Middle frontal gyrus (tissue), 1 donor: Measurements from ENCODE around the gene LPCAT3.

Source experiments
- DNase-seq: peaks from one replicate; pipeline ENCODE4 v3.0.0-alpha.2; 2015; ENCODE audit warnings: low spot score; ENCODE audit errors: extremely low spot score

The LPCAT3 gene

DNA sequence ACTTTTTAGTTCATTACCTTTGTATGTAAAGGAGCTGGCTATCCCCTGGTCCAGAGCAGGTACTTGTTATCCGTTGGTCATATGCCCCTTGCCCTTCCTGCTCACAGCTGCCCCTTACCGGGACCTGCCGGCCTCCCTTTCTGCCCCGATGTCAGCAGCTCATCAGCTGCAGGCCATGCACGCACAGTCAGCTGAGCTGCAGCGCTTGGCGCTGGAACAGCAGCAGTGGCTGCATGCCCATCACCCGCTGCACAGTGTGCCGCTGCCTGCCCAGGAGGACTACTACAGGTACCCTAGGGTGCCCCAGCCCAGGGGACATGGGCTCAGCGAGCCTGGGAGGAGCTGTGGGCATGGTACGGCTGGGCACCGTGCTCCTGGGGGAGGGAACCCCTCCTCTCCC, 77.0 kb downstream of the LPCAT3 start:
- DNase-seq, result no peak

DNA sequence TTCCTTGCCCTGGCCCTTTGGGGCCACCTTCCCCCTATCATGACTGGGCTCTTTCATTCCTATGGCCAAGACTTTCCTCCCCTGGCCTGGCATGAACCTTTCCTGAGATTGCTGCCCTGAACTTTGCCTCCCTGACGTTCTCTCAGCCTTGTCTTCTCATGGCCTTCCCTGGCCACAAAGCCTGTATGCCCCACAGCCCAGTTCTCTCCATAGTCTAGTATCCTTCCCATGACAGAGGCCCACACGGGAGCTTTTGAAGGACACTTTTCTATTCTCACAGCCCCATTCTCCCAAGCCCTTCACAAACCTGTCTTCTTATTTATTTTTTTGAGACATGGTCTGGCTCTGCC, 79.1 kb downstream of the LPCAT3 start:
- no peak for DNase-seq

DNA sequence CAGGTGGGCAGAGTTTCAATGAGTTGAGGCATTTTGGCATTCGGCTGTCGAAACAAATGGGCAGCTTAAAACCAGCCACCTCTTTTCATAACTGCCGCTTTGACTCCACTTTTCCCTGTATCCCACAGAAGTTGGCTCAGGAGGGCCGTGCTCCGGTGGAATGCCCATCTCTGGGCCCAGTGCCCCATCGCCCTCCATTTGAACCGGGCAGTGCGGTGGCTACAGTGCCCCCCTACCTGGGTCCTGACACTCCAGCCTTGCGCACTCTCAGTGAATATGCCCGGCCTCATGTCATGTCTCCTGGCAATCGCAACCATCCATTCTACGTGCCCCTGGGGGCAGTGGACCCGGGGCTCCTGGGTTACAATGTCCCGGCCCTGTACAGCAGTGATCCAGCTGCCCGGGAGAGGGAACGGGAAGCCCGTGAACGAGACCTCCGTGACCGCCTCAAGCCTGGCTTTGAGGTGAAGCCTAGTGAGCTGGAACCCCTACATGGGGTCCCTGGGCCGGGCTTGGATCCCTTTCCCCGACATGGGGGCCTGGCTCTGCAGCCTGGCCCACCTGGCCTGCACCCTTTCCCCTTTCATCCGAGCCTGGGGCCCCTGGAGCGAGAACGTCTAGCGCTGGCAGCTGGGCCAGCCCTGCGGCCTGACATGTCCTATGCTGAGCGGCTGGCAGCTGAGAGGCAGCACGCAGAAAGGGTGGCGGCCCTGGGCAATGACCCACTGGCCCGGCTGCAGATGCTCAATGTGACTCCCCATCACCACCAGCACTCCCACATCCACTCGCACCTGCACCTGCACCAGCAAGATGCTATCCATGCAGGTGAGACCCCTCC, 79.7 kb downstream of the LPCAT3 start:
- DNase-seq, result no peak

DNA sequence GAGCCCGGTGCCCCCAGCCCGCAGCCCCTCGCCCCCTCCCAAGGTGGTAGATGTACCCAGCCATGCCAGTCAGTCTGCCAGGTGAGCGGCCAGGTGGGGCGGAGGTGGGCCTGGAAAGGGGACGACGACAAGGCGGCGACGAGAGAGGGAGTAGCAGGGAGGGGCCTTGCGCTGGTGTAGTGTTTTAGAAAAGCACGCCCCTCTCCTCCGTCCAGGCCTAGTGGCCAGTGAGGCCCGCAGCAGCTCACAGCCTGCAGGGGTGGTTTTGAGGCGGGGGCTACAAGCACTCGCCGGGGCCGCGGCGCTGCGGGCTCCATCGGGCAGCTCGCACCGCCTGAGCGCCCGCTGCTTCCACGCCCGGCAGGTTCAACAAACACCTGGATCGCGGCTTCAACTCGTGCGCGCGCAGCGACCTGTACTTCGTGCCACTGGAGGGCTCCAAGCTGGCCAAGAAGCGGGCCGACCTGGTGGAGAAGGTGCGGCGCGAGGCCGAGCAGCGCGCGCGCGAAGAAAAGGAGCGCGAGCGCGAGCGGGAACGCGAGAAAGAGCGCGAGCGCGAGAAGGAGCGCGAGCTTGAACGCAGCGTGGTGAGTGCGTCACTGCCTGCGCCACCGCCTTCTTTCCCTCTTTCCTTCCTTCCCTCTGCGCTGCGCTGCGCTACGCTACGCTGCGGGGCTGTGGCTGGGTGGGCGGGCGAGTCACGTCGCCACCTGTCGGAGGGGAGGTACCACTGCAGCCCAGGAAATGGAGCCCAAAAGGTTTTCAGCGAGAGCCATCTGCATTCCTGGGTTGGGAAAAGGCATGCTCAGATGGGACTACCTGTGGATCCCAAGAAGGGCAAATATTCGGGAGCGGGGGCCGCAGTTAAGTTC, 80.6 kb downstream of the LPCAT3 start:
- DNase-seq, result peak; percentile 90

DNA sequence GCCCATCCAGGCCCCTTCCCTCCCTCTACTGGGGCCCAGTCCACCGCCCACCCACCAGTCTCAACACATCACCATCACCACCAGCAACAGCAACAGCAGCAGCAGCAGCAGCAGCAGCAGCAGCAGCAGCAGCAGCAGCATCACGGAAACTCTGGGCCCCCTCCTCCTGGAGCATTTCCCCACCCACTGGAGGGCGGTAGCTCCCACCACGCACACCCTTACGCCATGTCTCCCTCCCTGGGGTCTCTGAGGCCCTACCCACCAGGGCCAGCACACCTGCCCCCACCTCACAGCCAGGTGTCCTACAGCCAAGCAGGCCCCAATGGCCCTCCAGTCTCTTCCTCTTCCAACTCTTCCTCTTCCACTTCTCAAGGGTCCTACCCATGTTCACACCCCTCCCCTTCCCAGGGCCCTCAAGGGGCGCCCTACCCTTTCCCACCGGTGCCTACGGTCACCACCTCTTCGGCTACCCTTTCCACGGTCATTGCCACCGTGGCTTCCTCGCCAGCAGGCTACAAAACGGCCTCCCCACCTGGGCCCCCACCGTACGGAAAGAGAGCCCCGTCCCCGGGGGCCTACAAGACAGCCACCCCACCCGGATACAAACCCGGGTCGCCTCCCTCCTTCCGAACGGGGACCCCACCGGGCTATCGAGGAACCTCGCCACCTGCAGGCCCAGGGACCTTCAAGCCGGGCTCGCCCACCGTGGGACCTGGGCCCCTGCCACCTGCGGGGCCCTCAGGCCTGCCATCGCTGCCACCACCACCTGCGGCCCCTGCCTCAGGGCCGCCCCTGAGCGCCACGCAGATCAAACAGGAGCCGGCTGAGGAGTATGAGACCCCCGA, 81.4 kb downstream of the LPCAT3 start:
- no peak for DNase-seq

DNA sequence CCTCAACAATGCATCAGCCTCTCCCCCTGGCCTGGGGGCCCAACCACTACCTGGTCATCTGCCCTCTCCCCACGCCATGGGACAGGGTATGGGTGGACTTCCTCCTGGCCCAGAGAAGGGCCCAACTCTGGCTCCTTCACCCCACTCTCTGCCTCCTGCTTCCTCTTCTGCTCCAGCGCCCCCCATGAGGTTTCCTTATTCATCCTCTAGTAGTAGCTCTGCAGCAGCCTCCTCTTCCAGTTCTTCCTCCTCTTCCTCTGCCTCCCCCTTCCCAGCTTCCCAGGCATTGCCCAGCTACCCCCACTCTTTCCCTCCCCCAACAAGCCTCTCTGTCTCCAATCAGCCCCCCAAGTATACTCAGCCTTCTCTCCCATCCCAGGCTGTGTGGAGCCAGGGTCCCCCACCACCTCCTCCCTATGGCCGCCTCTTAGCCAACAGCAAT, 82.1 kb downstream of the LPCAT3 start:
- no peak for DNase-seq

DNA sequence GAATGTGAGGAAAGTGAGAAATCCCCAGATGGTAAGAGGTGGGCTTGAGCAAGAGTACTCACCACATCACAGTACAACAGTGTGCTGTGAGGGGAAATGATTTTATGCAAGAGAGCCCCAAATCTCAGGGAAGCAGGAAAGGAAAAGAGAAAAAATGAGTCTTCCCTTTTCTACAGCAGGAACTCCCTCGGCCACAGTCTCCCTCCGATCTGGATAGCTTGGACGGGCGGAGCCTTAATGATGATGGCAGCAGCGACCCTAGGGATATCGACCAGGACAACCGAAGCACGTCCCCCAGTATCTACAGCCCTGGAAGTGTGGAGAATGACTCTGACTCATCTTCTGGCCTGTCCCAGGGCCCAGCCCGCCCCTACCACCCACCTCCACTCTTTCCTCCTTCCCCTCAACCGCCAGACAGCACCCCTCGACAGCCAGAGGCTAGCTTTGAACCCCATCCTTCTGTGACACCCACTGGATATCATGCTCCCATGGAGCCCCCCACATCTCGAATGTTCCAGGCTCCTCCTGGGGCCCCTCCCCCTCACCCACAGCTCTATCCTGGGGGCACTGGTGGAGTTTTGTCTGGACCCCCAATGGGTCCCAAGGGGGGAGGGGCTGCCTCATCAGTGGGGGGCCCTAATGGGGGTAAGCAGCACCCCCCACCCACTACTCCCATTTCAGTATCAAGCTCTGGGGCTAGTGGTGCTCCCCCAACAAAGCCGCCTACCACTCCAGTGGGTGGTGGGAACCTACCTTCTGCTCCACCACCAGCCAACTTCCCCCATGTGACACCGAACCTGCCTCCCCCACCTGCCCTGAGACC, 82.7 kb downstream of the LPCAT3 start:
- no peak for DNase-seq

DNA sequence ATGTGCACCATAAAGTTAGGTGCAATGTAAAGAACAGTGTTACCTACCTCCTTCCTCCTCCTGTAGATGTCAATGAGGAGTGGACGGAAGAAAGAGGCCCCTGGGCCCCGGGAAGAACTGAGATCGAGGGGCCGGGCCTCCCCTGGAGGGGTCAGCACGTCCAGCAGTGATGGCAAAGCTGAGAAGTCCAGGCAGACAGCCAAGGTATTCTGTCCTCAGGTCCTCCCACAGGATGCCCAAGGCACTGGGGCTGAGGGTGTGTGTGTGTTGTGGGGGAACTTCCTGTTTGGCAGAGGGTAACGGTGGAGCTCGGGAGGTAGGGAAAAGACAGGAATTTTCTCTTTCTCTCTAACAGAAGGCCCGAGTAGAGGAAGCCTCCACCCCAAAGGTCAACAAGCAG, 84.2 kb downstream of the LPCAT3 start:
- DNase-seq, result no peak

DNA sequence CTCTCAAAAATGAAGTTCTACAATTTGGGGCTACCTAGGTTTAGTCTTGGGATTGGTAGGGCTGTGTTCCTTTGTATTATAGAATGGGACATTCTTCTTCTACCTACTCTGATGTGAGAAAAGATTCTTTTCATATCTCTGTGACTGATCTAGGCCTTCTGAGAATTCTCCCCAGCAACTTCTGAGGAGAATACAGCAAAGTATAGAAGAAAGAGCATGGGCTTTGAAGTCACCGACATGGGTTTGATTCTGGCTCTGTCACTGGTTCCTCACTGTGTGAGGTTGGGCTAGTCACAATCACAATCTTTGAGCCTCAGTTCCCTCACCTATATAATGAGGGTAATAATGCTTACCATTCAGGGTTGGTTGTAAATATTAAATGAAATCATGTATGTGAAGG, 85.5 kb downstream of the LPCAT3 start:
- DNase-seq, result no peak

DNA sequence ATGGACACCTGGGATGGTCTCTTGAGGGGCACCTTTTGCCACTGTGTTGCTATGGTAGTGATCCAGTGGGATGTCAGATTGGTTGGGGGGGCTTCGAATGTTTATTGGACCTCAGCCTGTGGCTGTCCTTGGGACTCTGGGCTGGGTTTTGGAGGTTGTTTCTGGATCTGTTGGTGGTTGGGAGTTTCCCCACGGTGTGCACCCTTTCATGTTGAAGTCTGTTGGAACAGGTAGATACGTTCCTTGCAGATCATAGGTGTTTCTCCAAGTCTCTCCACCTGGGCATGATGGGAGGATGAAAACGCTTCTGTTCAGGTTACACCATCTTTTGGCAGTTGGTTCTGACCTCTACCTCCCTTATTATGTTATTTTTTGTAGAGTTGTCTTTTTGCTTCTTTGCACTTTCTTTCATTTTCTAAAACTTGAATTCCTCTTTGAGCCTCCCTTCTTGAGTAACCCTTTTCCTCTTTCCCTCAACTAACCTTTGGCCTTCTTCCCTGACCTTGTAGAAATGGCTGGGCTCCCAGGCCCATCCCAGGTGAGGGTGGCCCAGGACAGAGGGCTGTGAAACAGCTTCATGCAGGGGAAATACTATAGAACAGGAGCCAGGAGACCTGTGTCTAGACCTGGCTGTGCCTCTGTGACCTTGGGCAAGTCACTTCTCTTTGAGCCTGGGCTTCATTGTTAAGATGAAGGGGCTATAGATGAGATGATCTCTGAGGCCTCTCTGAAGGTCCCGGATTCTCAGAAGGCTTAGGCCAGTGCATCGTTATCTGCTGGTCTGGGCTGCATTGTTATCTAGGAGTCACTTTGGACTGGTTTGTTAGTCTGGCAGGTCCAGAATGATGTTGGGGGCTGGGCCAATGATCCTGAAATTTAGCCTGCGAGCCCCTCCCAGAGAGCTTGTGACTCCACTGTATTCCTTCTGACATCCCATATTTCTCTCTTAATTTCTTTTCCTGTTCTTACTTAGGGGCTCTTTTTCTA, 88.5 kb downstream of the LPCAT3 start:
- no peak for DNase-seq

DNA sequence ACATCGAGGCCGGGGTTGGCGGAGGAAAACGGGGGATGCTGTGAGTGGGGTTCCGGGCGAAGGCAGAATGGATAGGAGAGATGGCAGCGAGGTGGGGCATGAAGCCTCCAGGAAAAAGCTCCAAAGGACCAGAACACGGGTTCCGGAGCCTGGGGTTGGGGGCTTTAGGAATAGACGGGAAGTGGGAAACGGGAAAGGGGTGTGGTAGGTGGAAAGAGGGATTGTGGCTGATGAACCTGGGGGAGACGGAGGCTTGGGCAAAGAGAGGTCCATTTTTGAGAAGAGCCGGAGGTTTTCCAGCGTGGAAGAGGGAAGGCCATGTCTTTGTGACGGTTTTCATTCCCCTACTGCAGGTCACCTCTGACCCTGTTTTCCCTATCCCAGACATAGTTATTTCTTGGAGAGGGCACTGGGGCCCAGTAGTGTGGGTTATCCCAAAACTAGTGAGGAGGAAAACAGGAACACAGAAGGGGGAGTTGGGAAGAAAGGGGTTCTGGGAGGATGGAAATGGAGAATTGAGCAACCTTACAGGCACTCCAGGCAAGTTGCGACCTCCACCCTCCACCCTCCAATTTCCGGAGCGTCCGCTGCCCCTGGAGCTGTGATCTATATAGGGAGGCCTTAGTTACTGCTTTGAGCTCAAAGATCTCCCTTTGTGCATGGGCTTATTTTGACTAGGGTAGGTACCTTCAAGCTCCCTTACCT, 89.4 kb downstream of the LPCAT3 start:
- DNase-seq, result no peak

DNA sequence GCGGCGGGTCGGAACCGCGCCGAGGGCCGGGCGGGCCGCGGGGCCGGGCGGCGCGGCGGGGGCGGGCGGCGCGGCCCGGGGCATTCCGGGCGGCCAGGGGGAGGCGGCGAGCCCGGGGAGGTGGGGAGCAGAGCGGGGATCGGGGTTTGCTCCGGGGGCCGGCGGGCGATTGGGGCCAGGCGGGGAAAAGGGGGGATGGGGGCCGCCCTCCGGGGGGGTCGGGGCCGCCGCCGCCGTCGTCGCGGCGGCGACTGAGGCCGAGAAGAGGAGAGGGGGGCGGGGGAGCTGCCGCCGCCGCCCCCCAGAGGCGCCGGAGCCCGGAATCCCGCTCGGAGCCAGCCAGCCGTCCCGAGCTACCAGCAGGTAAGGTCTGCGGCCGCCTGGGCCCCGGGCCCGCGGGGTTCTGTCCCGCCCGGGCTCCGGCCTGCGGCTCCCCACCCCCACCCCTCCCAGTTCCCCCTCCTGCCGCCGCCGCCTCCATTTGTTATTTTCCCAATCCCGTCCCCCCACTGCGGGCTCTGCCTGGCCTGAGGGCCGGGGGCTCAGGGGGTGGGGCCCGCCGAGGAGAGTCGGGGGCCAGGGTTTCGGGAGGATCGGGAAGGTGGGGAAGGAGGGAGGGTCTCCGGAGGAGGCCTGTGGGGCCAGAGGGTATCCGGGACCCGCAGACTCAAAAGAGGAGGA, 90.1 kb downstream of the LPCAT3 start:
- no peak for DNase-seq

DNA sequence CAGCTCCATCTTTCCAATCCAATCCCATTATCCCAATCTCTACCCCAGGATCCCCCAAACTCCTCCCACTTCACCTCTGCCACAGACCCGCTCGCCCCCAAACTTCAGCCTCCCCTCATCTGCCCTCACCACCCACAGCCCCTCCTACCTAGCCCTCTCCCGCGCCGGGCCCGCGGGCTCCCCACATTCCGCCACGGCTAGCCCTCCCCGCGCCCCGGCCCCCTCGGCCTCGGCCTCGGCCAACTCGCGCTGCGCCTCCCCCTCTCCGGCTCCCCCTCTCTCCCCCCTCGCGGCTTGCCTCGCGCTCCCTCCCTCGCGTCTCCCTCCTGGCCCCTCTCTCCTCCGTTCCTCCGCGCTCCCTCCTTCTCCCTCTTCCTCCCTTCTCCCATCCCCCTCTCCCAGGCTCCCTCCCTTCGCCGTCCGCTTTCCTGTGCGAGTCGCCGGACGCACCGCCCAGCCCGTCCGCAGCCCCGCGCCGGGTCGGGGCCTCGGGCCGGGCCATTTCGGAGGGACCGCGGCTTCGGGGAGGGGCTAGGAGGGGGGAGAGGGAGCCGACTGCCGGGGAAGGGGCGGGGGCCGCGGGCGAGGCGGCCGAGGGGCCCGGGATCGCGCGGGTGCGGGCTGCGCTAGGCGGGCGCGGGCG, 90.8 kb downstream of the LPCAT3 start, which contains the start of gene ATN1:
ATN1 (plus strand) TSS at position 581 of the 643 bp plus-strand sequence. CDS start 6,043 bp downstream, outside the sequence.
- peak; percentile 53 for DNase-seq
